GM12878 (cell line): ENCODE measurements around the gene ARHGEF16. TPM values are rescaled to one million over a fixed set of nuclear protein-coding genes. Genes with fewer than 3 reads are reported as not detected.

Source experiments
- ATAC-seq: fragments of 200-7000 bp; cut with Tn5 transposase; 3 replicates; pipeline ENCODE4 v1.9.1; 2020; ENCODE audit warnings: mild to moderate bottlenecking, moderate library complexity
- BruUV-seq: library from RNA; stranded (reverse); fragments of 400-500 nt; replicated peaks from 2 replicates; lab custom pipeline; 2021; lab: Mats Ljungman, UMichigan
- CTCF ChIA-PET: fragments of 300-600 bp; sonication (Branson Sonifier 250); formaldehyde crosslinking; extraction: SDS; loops from one replicate; lab custom pipeline; 2021; ENCODE audit warnings: inconsistent platforms; lab: Yijun Ruan, JAX
- POLR2A ChIA-PET: fragments of 350-600 bp; formaldehyde crosslinking; extraction: SDS; loops from one replicate; lab custom pipeline; 2021; ENCODE audit warnings: inconsistent platforms; lab: Charles Lee
- RAD21 ChIA-PET: fragments of 300-600 bp; sonication (Branson Sonifier 250); formaldehyde crosslinking; loops from one replicate; lab custom pipeline; 2023; ENCODE audit warnings: antibody characterized with exemption; ENCODE audit not compliant: unreplicated experiment; lab: Charles Lee
- SMC1A ChIA-PET: fragments of 300-600 bp; sonication (Branson Sonifier 250); formaldehyde crosslinking; loops from one replicate; lab custom pipeline; 2023; ENCODE audit not compliant: unreplicated experiment, uncharacterized antibody; lab: Charles Lee
- DNase-seq: peaks from one replicate; pipeline ENCODE4 v3.0.0-alpha.2; 2011; ENCODE audit warnings: low read depth, low spot score
- FAIRE-seq: peaks from 3 replicates; lab custom pipeline; 2011; peaks lifted over from hg19 to GRCh38; lab: Jason Lieb, UNC
- H2AFZ ChIP-seq: 2 replicates; pipeline ENCODE4 v1.6.0; 2011; ENCODE audit warnings: low read depth, low read length, control low read depth; ENCODE audit not compliant: control insufficient read depth
- H3K27ac ChIP-seq: 2 replicates; pipeline ENCODE4 v1.5.1; 2011; ENCODE audit warnings: control low read depth; ENCODE audit not compliant: control insufficient read depth, insufficient read depth
- H3K27me3 ChIP-seq, 2 experiments: replicated peaks in 1 of 2; 2 replicates each; pipeline versions ENCODE4 v1.6.0 to v1.6.1; 2011; ENCODE audit warnings: low read length in 1 of 2; ENCODE audit not compliant: control insufficient read depth in 2 of 2, insufficient read depth in 2 of 2
- H3K36me3 ChIP-seq, 2 experiments: 2 replicates each; pipeline ENCODE4 v1.5.1; 2011; ENCODE audit warnings: low read length in 1 of 2; ENCODE audit not compliant: control insufficient read depth in 2 of 2, insufficient read depth in 2 of 2
- H3K4me1 ChIP-seq: 2 replicates; pipeline ENCODE4 v1.6.1; 2011; ENCODE audit warnings: mild to moderate bottlenecking, low read length, moderate library complexity, mixed read lengths; ENCODE audit not compliant: control insufficient read depth, insufficient read depth
- H3K4me2 ChIP-seq: 2 replicates; pipeline ENCODE4 v1.6.0; 2011; ENCODE audit warnings: control low read depth; ENCODE audit not compliant: control insufficient read depth, insufficient read depth
- H3K4me3 ChIP-seq: fragments of 200-600 bp; sonication (generic); 2 replicates; pipeline ENCODE4 v1.5.1; 2016
- H3K79me2 ChIP-seq: 2 replicates; pipeline ENCODE4 v1.6.0; 2011; ENCODE audit warnings: low read length; ENCODE audit not compliant: control insufficient read depth, insufficient read depth
- H3K9ac ChIP-seq: 2 replicates; pipeline ENCODE4 v1.8.0; 2011; ENCODE audit warnings: low read length, control low read depth, mixed read lengths; ENCODE audit not compliant: control insufficient read depth, insufficient read depth
- H3K9me3 ChIP-seq: replicated peaks from 3 replicates; pipeline ENCODE4 v1.5.1; 2011; ENCODE audit warnings: mild to moderate bottlenecking, low read length; ENCODE audit not compliant: control insufficient read depth, insufficient read depth
- H4K20me1 ChIP-seq: 2 replicates; pipeline ENCODE4 v1.6.0; 2011; ENCODE audit not compliant: control insufficient read depth, insufficient read depth
- FOXK2 ChIP-seq: fragments of 450-650 bp; IDR thresholded peaks from 2 replicates; pipeline ENCODE4 v1.6.1; 2017; ENCODE audit warnings: mild to moderate bottlenecking, moderate library complexity
- IKZF1 ChIP-seq: fragments of 450-650 bp; conservative IDR thresholded peaks from 2 replicates; pipeline ENCODE4 v1.6.1; 2017; ENCODE audit warnings: antibody characterized with exemption, mild to moderate bottlenecking
- MTA3 ChIP-seq: IDR thresholded peaks from 2 replicates; pipeline ENCODE4 v1.6.1; 2012; ENCODE audit warnings: low read length, inconsistent platforms, borderline replicate concordance
- MYB ChIP-seq: fragments of 150-350 bp; IDR thresholded peaks from 2 replicates; pipeline ENCODE4 v1.6.1; 2014; ENCODE audit warnings: mild to moderate bottlenecking, low read depth, low read length, borderline replicate concordance
- MYC ChIP-seq: IDR thresholded peaks from 2 replicates; pipeline ENCODE4 v1.6.1; 2011; ENCODE audit warnings: mild to moderate bottlenecking, low read length, moderate library complexity, inconsistent platforms; ENCODE audit not compliant: insufficient read depth, insufficient replicate concordance, insufficient read length, severe bottlenecking
- NR2C2 ChIP-seq: IDR thresholded peaks from 2 replicates; pipeline ENCODE4 v1.6.1; 2011; ENCODE audit warnings: borderline replicate concordance, low read depth; ENCODE audit not compliant: control insufficient read depth, insufficient read length
- POLR2AphosphoS5 ChIP-seq: IDR thresholded peaks from 2 replicates; pipeline ENCODE4 v1.6.1; 2011; ENCODE audit warnings: mild to moderate bottlenecking, low read length, inconsistent platforms
- RAD21 ChIP-seq: IDR thresholded peaks from 2 replicates; pipeline ENCODE4 v1.6.1; 2011; ENCODE audit warnings: mild to moderate bottlenecking, low read depth, low read length, moderate library complexity; ENCODE audit not compliant: insufficient read depth
- SMAD5 ChIP-seq: IDR thresholded peaks from 2 replicates; pipeline ENCODE4 v1.6.1; 2016; ENCODE audit warnings: antibody characterized with exemption, low read depth
- TBL1XR1 ChIP-seq: IDR thresholded peaks from 2 replicates; pipeline ENCODE4 v1.6.1; 2012; ENCODE audit warnings: low read depth, low read length, improper control_type of control experiment
- ZNF217 ChIP-seq: fragments of 450-650 bp; IDR thresholded peaks from 2 replicates; pipeline ENCODE4 v1.6.1; 2017; ENCODE audit warnings: antibody characterized with exemption, mild to moderate bottlenecking
- WGBS: methylation state at CpG from one replicate; pipeline ENCODE4 v1.1.6; 2016; ENCODE audit warnings: low lambda C conversion rate; ENCODE audit not compliant: insufficient replicate concordance, insufficient coverage; ENCODE audit errors: missing lambda C conversion rate; 5-methylcytosine and 5-hydroxymethylcytosine counted together
- in situ Hi-C: fragments of 300-500 bp; cut with MboI; formaldehyde crosslinking; loops from 9 replicates; pipeline ENCODE4 v1.14.3; 2018; ENCODE audit warnings: mixed read lengths
- intact Hi-C: fragments of 100-400 bp; cut with micrococcal nuclease; formaldehyde crosslinking; loops from one replicate; pipeline ENCODE4 v1.14.2; 2022; ENCODE audit not compliant: unreplicated experiment
- polyA plus RNA-seq, 11 experiments: library from polyadenylated mRNA; depleted of rRNA in 4 of 11; unstranded in 6 of 11; stranded (reverse) in 5 of 11; fragments of >200 nt; fragmentation: Nextera tagmentation in 4 of 11; fragmentation: Illumina TruSeq in 1 of 11; extraction: Ambion mirVana in 4 of 11; extraction: Trizol in 1 of 11; gene quantifications; 1 replicate in 1 of 11; 2 replicates in 10 of 11; pipeline versions ENCODE4 v1.2.1 to v1.2.3, GENCODE V29; 2011 to 2016; ENCODE audit warnings: inconsistent platforms in 2 of 11, missing spikeins in 2 of 11, low read depth in 1 of 11
- total RNA-seq, 4 experiments: library from RNA; depleted of rRNA in 3 of 4; stranded (reverse); fragments of >200 nt in 3 of 4; fragmentation: Illumina TruSeq in 1 of 4; extraction: Trizol in 1 of 4; gene quantifications; 2 replicates each; pipeline versions ENCODE4 v1.2.1 to v1.2.3, GENCODE V29; 2013 to 2021
- TF ChIP-seq, protein P1 (sequence below), 3 experiments: IDR thresholded peaks in 2 of 3; conservative IDR thresholded peaks in 1 of 3; 2 replicates each; pipeline ENCODE4 v1.5.1; 2011; ENCODE audit warnings: low read depth in 3 of 3, low read length in 3 of 3, mild to moderate bottlenecking in 3 of 3, control low read depth in 2 of 3, moderate library complexity in 2 of 3, inconsistent platforms in 1 of 3, mixed read lengths in 1 of 3; ENCODE audit not compliant: control insufficient read depth in 2 of 3, insufficient read depth in 1 of 3; ENCODE audit errors: extremely low read depth in 1 of 3

The ARHGEF16 gene
- total and polyA plus RNA-seq, 10 of the 15 experiments (the other 5 are each of a cell fraction or from before 2014, with no cell fraction given): not detected

DNA sequence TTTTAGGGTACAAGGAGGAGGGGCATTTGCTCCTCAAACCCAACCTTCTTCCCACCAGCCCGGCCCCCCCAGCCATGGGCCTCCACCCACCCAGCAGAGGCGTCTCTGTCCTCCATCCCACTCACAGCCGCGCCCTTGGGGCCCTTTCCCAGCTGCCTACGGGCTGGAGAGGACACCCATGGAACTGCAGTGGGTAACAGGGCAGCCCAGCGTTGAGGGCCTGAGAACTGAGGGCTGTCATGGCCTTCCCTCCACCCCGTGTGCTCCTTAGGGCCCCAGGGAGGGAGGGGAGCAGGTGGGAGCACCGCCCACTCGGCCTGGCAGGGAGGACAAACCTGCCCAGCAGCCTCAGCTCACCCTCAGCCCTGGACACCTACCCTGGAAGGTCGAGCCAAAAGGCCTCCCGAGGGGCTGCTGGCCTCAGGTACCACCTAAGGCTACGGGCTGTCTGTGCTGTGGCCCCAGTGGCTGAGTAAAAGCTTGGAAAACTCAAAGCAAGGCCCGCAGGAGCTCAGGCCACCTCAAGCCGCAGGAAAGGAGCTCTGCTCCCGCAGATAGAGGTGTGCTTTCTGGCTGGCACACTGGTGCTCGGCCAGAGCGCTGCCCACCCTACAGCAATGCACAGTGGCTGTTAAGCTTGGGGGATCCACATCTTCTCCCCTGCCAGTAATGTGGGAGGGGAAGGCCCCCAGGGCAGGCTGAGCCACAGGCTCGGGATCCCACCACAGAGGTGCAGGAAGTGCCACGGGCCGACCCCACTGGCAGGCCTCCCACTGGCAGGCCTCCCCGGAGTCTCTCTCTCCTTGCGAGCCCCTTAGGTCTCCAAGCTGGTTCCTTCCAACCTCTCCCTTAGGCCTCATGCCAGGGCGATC, 2.2 kb upstream of the ARHGEF16 start (continued):
- no peak for TF ChIP-seq RAD21
- no peak for TF ChIP-seq IKZF1
- no peak for TF ChIP-seq SMAD5
- TF ChIP-seq, protein P1, sequence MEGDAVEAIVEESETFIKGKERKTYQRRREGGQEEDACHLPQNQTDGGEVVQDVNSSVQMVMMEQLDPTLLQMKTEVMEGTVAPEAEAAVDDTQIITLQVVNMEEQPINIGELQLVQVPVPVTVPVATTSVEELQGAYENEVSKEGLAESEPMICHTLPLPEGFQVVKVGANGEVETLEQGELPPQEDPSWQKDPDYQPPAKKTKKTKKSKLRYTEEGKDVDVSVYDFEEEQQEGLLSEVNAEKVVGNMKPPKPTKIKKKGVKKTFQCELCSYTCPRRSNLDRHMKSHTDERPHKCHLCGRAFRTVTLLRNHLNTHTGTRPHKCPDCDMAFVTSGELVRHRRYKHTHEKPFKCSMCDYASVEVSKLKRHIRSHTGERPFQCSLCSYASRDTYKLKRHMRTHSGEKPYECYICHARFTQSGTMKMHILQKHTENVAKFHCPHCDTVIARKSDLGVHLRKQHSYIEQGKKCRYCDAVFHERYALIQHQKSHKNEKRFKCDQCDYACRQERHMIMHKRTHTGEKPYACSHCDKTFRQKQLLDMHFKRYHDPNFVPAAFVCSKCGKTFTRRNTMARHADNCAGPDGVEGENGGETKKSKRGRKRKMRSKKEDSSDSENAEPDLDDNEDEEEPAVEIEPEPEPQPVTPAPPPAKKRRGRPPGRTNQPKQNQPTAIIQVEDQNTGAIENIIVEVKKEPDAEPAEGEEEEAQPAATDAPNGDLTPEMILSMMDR (IDR thresholded peaks at IDR 0.05 in 2 of 3, conservative IDR thresholded peaks at IDR 0.05 in 1 of 3; ENCODE audit: control insufficient read depth in 2 of 3, extremely low read depth in 1 of 3, insufficient read depth in 1 of 3, low read depth in 3 of 3, low read length in 3 of 3): no peak
- TF ChIP-seq FOXK2: no peak
- no peak for TF ChIP-seq TBL1XR1
- TF ChIP-seq NR2C2: no peak
- TF ChIP-seq MTA3: no peak
- no peak for TF ChIP-seq MYB

DNA sequence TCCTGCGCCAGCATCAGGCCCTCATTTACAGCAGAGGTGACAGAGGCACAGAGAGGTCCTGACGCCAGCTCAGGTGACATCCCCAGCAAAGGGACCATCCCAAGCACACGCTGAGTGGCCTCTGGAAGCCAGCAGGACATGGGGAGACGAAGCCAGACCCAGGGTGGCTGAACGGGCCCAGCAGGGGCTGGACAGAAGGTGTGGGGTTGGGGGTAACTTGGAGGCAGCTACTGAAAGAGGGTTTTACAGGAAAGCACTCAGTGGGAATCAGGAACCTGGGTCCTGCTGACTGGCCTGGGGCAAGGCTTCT, 1.6 kb upstream of the ARHGEF16 start:
- ChIA-PET CTCF (interaction anchor here (0.6 to 2.5 kb wide), 12 partner anchors 9 to 375 kb away, joined by 3 to 23 read pairs (median 4); no protein-coding TSS in a partner anchor), SMC1A (interaction anchor here (1.4 kb wide), 1 partner anchor 33 kb away, joined by 7 read pairs; no protein-coding TSS in a partner anchor), POLR2A (no interaction called here), RAD21 (interaction anchor here (0.7 to 1.1 kb wide), 3 partner anchors 11 to 167 kb away, joined by 3 to 4 read pairs (median 4); no protein-coding TSS in a partner anchor)
- WGBS: 25% methylated on average over 5 of the region's 5 CpGs
- Histone ChIP-seq H3K27ac (no peak overlapping the region), H3K9me3 (no peaks in the 10 kb centered on the region), H3K4me2 (no peak overlapping the region), H4K20me1 (no peaks in the 10 kb centered on the region), H3K4me3 (no peak overlapping the region), H3K9ac (no peak overlapping the region), H2AFZ (no peak overlapping the region), H3K36me3 (no peaks in the 10 kb centered on the region), H3K79me2 (no peaks in the 10 kb centered on the region), H3K4me1 (no peaks in the 10 kb centered on the region), H3K27me3 (no peaks in the 10 kb centered on the region)
- FAIRE-seq (no peak), ATAC-seq (no peak), DNase-seq (no peak)
- no peak for TF ChIP-seq MYC
- no peak for TF ChIP-seq ZNF217
- TF ChIP-seq MTA3: no peak
- no peak for TF ChIP-seq POLR2AphosphoS5
- intact Hi-C loops (loop anchor here (1.0 kb wide), 2 partner anchors 31 to 166 kb away; no protein-coding TSS in a partner anchor), in situ Hi-C loops (loop anchor here (5.0 kb wide), 1 partner anchor 164 kb away; no protein-coding TSS in a partner anchor)
- BruUV-seq: no TSS peak
